ENCODE measurements around the gene CHPT1. TPM values are rescaled to one million over a fixed set of nuclear protein-coding genes. Genes with fewer than 3 reads are reported as not detected.

Gene CHPT1
- total RNA-seq, result 47.6 and 75.3 TPM in 2 replicates

DNA sequence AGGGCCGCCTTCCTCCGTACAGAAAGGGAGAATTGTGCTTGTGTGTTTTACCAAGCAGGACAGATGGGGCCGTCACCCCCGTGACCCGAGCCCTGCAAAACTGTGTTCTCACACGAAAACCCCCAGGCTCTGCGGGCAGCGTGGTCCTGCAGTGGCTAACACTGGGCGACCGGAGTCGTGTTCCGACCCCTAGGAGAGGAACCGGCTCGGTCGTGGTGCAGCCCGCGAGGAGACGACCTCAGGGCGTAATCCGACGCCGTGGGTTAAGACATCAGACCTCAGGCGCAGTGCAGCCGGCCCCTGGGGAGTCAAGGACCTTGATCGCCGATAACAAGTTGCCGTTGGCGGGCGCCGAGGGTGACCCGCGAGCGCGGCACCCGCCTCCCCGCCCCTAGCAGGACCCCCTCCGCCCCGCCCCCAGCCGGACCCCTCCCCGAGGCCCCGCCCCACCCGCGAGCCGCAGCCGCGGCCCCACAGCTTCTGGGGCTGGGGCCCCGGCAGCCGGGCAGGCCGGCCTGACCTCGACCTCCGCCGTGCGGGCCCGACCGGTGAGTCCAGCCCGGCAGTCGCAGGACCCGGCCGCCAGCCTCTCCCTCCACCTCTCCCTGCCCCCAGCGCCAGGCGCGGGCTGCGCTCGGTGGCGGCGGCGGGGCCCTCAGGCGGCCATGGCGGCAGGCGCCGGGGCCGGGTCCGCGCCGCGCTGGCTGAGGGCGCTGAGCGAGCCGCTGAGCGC is at the start of gene CHPT1:
CHPT1 (plus strand) TSS at position 444 of the 733 bp plus-strand sequence; CDS start at position 666, 222 bp downstream.

DNA sequence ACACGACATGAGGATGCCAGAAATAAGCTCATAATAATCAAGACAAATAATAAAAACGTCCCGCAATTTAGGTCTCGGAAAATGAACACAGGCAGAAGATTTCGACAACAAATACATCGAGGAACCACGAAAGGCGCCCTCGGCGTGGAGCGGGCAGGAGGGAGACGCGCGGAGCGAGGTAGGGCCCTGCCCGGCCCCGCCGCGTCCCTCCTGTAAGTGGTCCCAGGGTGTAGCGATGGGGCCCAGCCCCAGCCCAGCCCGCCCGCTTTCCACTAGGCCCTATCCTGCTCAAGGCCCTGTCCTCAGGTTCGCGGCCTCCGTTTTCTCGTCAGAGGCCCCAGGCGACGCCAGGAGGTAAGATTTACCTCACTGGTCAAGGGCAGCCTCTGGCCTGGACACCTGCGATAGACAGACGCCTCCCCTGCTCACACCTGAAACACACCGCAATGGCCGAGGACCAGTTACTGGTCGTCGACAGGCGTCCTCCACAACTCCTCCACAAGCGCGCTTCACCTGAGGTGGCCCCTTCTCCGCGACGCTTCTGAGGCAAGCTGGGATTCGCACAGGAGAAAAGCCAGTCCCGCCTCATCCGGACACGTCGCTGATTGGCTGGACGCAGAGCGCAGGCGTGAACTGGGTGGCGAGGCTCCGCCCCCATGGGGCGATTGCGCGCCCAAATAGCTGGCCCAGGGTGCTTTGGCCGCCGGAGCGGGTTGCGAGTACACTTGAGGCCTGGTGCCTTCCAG is 41.7 kb downstream of the CHPT1 start, which contains the start of gene SYCP3:
SYCP3 (minus strand) TSS at position 543 of the 746 bp plus-strand sequence. CDS start 1,527 bp downstream, outside the sequence.

Other genes with a start within 250 kb of the CHPT1 start
- gene SPIC, start 222.3 kb upstream of the CHPT1 start, total RNA-seq, result not detected in 2 replicates
- gene MYBPC1, start 102.7 kb upstream of the CHPT1 start, total RNA-seq, result not detected in 2 replicates
- 0.17 TPM in 1 of 2 replicates, not detected in the other for gene SYCP3, start 41.8 kb downstream of the CHPT1 start, total RNA-seq
- 26.3 and 47.0 TPM in 2 replicates for gene GNPTAB, start 133.3 kb downstream of the CHPT1 start, total RNA-seq
- 42.0 and 112 TPM in 2 replicates for gene DRAM1, start 179.9 kb downstream of the CHPT1 start, total RNA-seq